Large intestine (tissue), 3 donors: Measurements from ENCODE around the gene POLE4. TPM values are rescaled to one million over a fixed set of nuclear protein-coding genes. Genes with fewer than 3 reads are reported as not detected.

Experiments
- DNase-seq, 2 donors: peaks; one replicate each; pipeline versions ENCODE4 v3.0.0 to v3.0.0-alpha.2; 2013
- H3K27ac ChIP-seq: one replicate; pipeline ENCODE4 v1.5.1; 2013; ENCODE audit warnings: low read length
- H3K27me3 ChIP-seq: 2 replicates; pipeline ENCODE4 v1.6.1; 2013; ENCODE audit warnings: low read length; ENCODE audit not compliant: control insufficient read depth, insufficient read depth
- H3K36me3 ChIP-seq: 2 replicates; pipeline ENCODE4 v1.6.1; 2013; ENCODE audit warnings: low read length; ENCODE audit not compliant: control insufficient read depth, insufficient read depth
- H3K4me1 ChIP-seq: one replicate; pipeline ENCODE4 v1.6.1; 2013; ENCODE audit warnings: low read length; ENCODE audit not compliant: control insufficient read depth, insufficient read depth
- H3K4me3 ChIP-seq: one replicate; pipeline ENCODE4 v1.5.1; 2013; ENCODE audit warnings: low read length
- H3K9me3 ChIP-seq: one replicate; pipeline ENCODE4 v1.6.1; 2013; ENCODE audit warnings: mild to moderate bottlenecking, low read depth, low read length, moderate library complexity; ENCODE audit not compliant: control insufficient read depth
- WGBS: methylation state at CpG from one replicate; pipeline ENCODE4 v1.1.5; 2013; ENCODE audit warnings: low lambda C conversion rate; ENCODE audit not compliant: insufficient coverage; 5-methylcytosine and 5-hydroxymethylcytosine counted together
- polyA plus RNA-seq: library from polyadenylated mRNA; unstranded; fragments of 120-200 nt; gene quantifications from one replicate; pipeline ENCODE4 v1.2.1, GENCODE V29; 2013

The POLE4 gene
- polyA plus RNA-seq, 1 donor: 70.7 TPM

DNA sequence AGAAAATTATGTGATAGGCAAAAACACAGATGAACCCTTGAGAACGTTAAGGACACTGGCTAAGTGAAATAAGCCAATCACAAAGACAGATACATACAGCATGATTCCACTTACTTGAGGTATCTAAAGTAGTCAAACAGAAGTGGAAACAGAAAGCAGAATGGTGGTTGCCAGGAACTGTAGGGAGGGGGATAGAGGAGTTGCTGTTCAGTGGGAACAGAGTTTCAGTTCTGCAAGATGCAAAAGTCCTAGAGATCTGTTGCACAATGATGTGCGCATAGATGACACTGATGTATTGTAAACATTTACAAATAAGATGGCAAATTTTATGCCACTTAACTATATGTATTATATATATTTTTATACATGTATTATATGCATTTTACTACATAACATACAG is 59.7 kb downstream of the POLE4 start:
- Histone ChIP-seq H3K27me3 (no peaks in the 10 kb centered on the region), H3K36me3 (no peaks in the 10 kb centered on the region), H3K27ac (no peak overlapping the region), H3K9me3 (no peaks in the 10 kb centered on the region), H3K4me1 (no peaks in the 10 kb centered on the region), H3K4me3 (no peak overlapping the region)
- 83% methylated on average over 1 of the region's 2 CpGs for WGBS
- no peak for DNase-seq

Other genes with a start within 250 kb of the POLE4 start
- gene HK2, start 124.5 kb upstream of the POLE4 start, polyA plus RNA-seq: 2.8 TPM
- gene TACR1, start 240.9 kb downstream of the POLE4 start, polyA plus RNA-seq: 1.0 TPM